DOHH2 (cell line): ENCODE results near the gene CTAGE1.
"Not testable (repeated sequence)": the region's sequence is repeated elsewhere in the genome, so short reads cannot be mapped to it uniquely, and the experiment has no call there.

Experiments used
- EZH2phosphoT487 ChIP-seq: fragments of 200-600 bp; sonication (generic); IDR thresholded peaks from 2 replicates; pipeline ENCODE4 v1.6.1; 2017; ENCODE audit warnings: borderline replicate concordance, mild to moderate bottlenecking, antibody characterized with exemption, low read length, moderate library complexity, mixed read lengths
- TF ChIP-seq, protein P1 (sequence below): fragments of 200-600 bp; sonication (generic); IDR thresholded peaks from one replicate; pipeline ENCODE4 v1.5.1; 2014; ENCODE audit warnings: antibody characterized with exemption, mild to moderate bottlenecking, low read depth, low read length; ENCODE audit not compliant: poor library complexity, severe bottlenecking

DNA sequence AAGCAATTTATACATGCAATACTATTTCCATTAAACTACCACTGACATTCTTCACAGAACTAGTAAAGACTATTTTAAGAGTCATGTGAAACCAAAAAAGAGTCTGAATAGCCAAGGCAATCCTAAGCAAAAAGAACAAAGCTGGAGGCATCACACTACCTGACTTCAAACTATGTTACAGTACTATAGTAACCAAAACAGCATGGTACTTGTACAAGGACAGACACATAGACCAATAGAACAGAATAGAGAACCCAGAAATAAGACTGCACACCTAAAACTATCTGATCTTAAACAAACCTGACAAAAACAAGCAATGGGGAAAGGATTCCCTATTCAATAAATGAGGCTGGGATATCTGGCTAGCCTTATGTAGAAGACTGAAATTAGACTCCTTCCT, 32.0 kb upstream of the CTAGE1 start:
- TF ChIP-seq, protein P1, sequence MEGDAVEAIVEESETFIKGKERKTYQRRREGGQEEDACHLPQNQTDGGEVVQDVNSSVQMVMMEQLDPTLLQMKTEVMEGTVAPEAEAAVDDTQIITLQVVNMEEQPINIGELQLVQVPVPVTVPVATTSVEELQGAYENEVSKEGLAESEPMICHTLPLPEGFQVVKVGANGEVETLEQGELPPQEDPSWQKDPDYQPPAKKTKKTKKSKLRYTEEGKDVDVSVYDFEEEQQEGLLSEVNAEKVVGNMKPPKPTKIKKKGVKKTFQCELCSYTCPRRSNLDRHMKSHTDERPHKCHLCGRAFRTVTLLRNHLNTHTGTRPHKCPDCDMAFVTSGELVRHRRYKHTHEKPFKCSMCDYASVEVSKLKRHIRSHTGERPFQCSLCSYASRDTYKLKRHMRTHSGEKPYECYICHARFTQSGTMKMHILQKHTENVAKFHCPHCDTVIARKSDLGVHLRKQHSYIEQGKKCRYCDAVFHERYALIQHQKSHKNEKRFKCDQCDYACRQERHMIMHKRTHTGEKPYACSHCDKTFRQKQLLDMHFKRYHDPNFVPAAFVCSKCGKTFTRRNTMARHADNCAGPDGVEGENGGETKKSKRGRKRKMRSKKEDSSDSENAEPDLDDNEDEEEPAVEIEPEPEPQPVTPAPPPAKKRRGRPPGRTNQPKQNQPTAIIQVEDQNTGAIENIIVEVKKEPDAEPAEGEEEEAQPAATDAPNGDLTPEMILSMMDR: not testable (repeated sequence)
- TF ChIP-seq EZH2phosphoT487: not testable (repeated sequence)
